HEK293 (cell line): ENCODE data around the gene COA8.
A peak's percentile ranks its signal among the peaks of the same experiment; 100 is the strongest.

Source experiments
- CTCF ChIP-seq: fragments of 450-650 bp; formaldehyde crosslinking; IDR thresholded peaks from 2 replicates; pipeline ENCODE4 v1.5.1; 2016; ENCODE audit warnings: missing biosample characterization, missing genetic modification characterization
- KLF1 ChIP-seq: fragments of 450-650 bp; formaldehyde crosslinking; IDR thresholded peaks from 2 replicates; pipeline ENCODE4 v1.5.1; 2016; ENCODE audit warnings: missing biosample characterization, missing genetic modification characterization
- ZNF624 ChIP-seq: fragments of 450-650 bp; formaldehyde crosslinking; IDR thresholded peaks from 2 replicates; pipeline ENCODE4 v1.5.1; 2017; ENCODE audit warnings: missing biosample characterization, missing genetic modification characterization

- TF ChIP-seq CTCF (tag by site-specific recombination): peak; percentile 19; the same call in 1 of the 2 replicates
- no peak for TF ChIP-seq ZNF624 (tag by site-specific recombination)
- TF ChIP-seq KLF1 (tag by site-specific recombination): peak; percentile 62
Measured at GRCh38 chr14:103562429-103563225, at the start of gene COA8, which contains the start of gene BAG5.
